Liver (tissue), 9 donors: ENCODE measurements around the gene PEAR1. TPM values are rescaled to one million over a fixed set of nuclear protein-coding genes. Genes with fewer than 3 reads are reported as not detected.

Source experiments
- DNase-seq: peaks from one replicate; pipeline ENCODE4 v3.0.0-alpha.2; 2017; ENCODE audit warnings: low spot score
- H3K27ac ChIP-seq, 2 donors: one replicate each; pipeline ENCODE4 v1.7.0; 2013; ENCODE audit warnings: inconsistent platforms in 2 of 2, low read length in 2 of 2, control low read depth in 1 of 2, low read depth in 1 of 2, mild to moderate bottlenecking in 1 of 2
- H3K27me3 ChIP-seq, 4 donors: one replicate each; pipeline versions ENCODE4 v1.6.1 to v1.7.0; 2013; ENCODE audit warnings: low read length in 3 of 4, inconsistent platforms in 1 of 4, mild to moderate bottlenecking in 1 of 4, moderate library complexity in 1 of 4; ENCODE audit not compliant: control insufficient read depth in 4 of 4, insufficient read depth in 4 of 4
- H3K36me3 ChIP-seq, 4 donors: one replicate each; pipeline versions ENCODE4 v1.6.1 to v1.7.0; 2013; ENCODE audit warnings: low read length in 3 of 4, mild to moderate bottlenecking in 3 of 4, low read depth in 1 of 4, moderate library complexity in 1 of 4; ENCODE audit not compliant: control insufficient read depth in 4 of 4, insufficient read depth in 3 of 4
- H3K4me1 ChIP-seq, 4 donors: one replicate each; pipeline versions ENCODE4 v1.6.1 to v1.7.0; 2013; ENCODE audit warnings: low read length in 3 of 4, mild to moderate bottlenecking in 3 of 4, moderate library complexity in 1 of 4; ENCODE audit not compliant: control insufficient read depth in 4 of 4, insufficient read depth in 4 of 4
- H3K4me3 ChIP-seq, 3 donors: one replicate each; pipeline versions ENCODE4 v1.6.1 to v1.7.0; 2013; ENCODE audit warnings: low read length in 3 of 3, control low read depth in 1 of 3, low read depth in 1 of 3, mild to moderate bottlenecking in 1 of 3
- H3K9ac ChIP-seq, 2 donors: one replicate each; pipeline ENCODE4 v1.7.0; 2013; ENCODE audit warnings: low read length in 2 of 2, mild to moderate bottlenecking in 2 of 2, moderate library complexity in 2 of 2, control low read depth in 1 of 2, low read depth in 1 of 2
- H3K9me3 ChIP-seq, 4 donors: one replicate each; pipeline versions ENCODE4 v1.6.1 to v1.7.0; 2013; ENCODE audit warnings: low read length in 3 of 4; ENCODE audit not compliant: control insufficient read depth in 4 of 4
- EGR1 ChIP-seq, 2 donors: IDR thresholded peaks; 2 replicates each; pipeline ENCODE4 v1.6.1; 2016 to 2018; ENCODE audit warnings: antibody characterized with exemption in 2 of 2, low read depth in 2 of 2
- FOXA1 ChIP-seq: IDR thresholded peaks from 2 replicates; pipeline ENCODE4 v1.6.1; 2016; ENCODE audit warnings: antibody characterized with exemption
- FOXA2 ChIP-seq: IDR thresholded peaks from 2 replicates; pipeline ENCODE4 v1.6.1; 2016; ENCODE audit warnings: antibody characterized with exemption
- GABPA ChIP-seq, 2 donors: IDR thresholded peaks in 1 of 2; conservative IDR thresholded peaks in 1 of 2; 2 replicates each; pipeline ENCODE4 v1.6.1; 2016; ENCODE audit warnings: antibody characterized with exemption in 2 of 2, mild to moderate bottlenecking in 1 of 2, moderate library complexity in 1 of 2
- HNF4A ChIP-seq, 2 donors: conservative IDR thresholded peaks; 2 replicates each; pipeline ENCODE4 v1.6.1; 2016; ENCODE audit warnings: antibody characterized with exemption in 2 of 2, mild to moderate bottlenecking in 2 of 2
- HNF4G ChIP-seq: IDR thresholded peaks from 2 replicates; pipeline ENCODE4 v1.6.1; 2016; ENCODE audit warnings: antibody characterized with exemption
- JUND ChIP-seq, 2 donors: IDR thresholded peaks; 2 replicates each; pipeline ENCODE4 v1.6.1; 2016; ENCODE audit warnings: antibody characterized with exemption in 2 of 2
- MAX ChIP-seq: IDR thresholded peaks from 2 replicates; pipeline ENCODE4 v1.6.1; 2016; ENCODE audit warnings: antibody characterized with exemption
- NR2F2 ChIP-seq: IDR thresholded peaks from 2 replicates; pipeline ENCODE4 v1.6.1; 2016; ENCODE audit warnings: antibody characterized with exemption
- RAD21 ChIP-seq, 2 donors: IDR thresholded peaks; 2 replicates each; pipeline ENCODE4 v1.6.1; 2016; ENCODE audit warnings: antibody characterized with exemption in 2 of 2, mild to moderate bottlenecking in 2 of 2
- RXRA ChIP-seq, 2 donors: IDR thresholded peaks; 2 replicates each; pipeline ENCODE4 v1.6.1; 2017 to 2018; ENCODE audit warnings: antibody characterized with exemption in 2 of 2, mild to moderate bottlenecking in 1 of 2
- SP1 ChIP-seq: IDR thresholded peaks from 2 replicates; pipeline ENCODE4 v1.6.1; 2018; ENCODE audit warnings: antibody characterized with exemption, mild to moderate bottlenecking
- TAF1 ChIP-seq: conservative IDR thresholded peaks from 2 replicates; pipeline ENCODE4 v1.6.1; 2016; ENCODE audit warnings: antibody characterized with exemption, mild to moderate bottlenecking
- YY1 ChIP-seq: IDR thresholded peaks from 2 replicates; pipeline ENCODE4 v1.6.1; 2016; ENCODE audit warnings: antibody characterized with exemption, mild to moderate bottlenecking
- WGBS: extraction: QIAGEN DNeasy Blood & Tissue Kit; methylation state at CpG from one replicate; pipeline ENCODE4 v1.1.7; 2013; 5-methylcytosine and 5-hydroxymethylcytosine counted together
- polyA plus RNA-seq, 2 donors: library from polyadenylated mRNA; stranded (reverse) in 1 of 2; unstranded in 1 of 2; fragments of 200-250 nt in 1 of 2; fragments of >200 nt in 1 of 2; fragmentation: Nextera tagmentation in 1 of 2; extraction: Ambion mirVana in 1 of 2; gene quantifications; one replicate each; pipeline versions ENCODE4 v1.2.1 to v1.2.3, GENCODE V29; 2013 to 2015
- total RNA-seq, 2 donors: library from RNA; depleted of rRNA; stranded (reverse); fragments of >200 nt; gene quantifications; one replicate each; pipeline ENCODE4 v1.2.3, GENCODE V29; 2014
- TF ChIP-seq, protein P1 (sequence below): IDR thresholded peaks from 2 replicates; pipeline ENCODE4 v1.6.1; 2016; ENCODE audit warnings: antibody characterized with exemption, mild to moderate bottlenecking
- TF ChIP-seq, protein P2 (sequence below): IDR thresholded peaks from 2 replicates; pipeline ENCODE4 v1.6.1; 2016; ENCODE audit warnings: antibody characterized with exemption
- TF ChIP-seq, protein P3 (sequence below): IDR thresholded peaks from 2 replicates; pipeline ENCODE4 v1.6.1; 2016; ENCODE audit warnings: antibody characterized with exemption
- TF ChIP-seq, protein P4 (sequence below): fragments of 150-350 bp; IDR thresholded peaks from 2 replicates; pipeline ENCODE4 v1.5.1; 2017; ENCODE audit warnings: improper control_type of control experiment, low read depth, low read length; ENCODE audit not compliant: missing input control
- donor health status: healthy.
- donor health status: healthy.
- donor health status: healthy.
- donor health status: healthy.
- donor health status: healthy.

The PEAR1 gene
- total and polyA plus RNA-seq, 4 donors, result 2.1 to 4.4 (median 3.1) TPM

- Histone ChIP-seq H3K27me3 (peaks cover 0 to 2% (median 0%) of the 10 kb centered on the region in 4 donors), H3K27ac (no peak overlapping the region), H3K36me3 (no peaks in the 10 kb centered on the region), H3K4me3 (no peak overlapping the region), H3K9me3 (no peaks in the 10 kb centered on the region), H3K4me1 (peaks cover 0 to 28% (median 3%) of the 10 kb centered on the region in 4 donors), H3K9ac (no peak overlapping the region)
- DNase-seq, result no peak
- TF ChIP-seq FOXA2 (no peak), YY1 (no peak), EGR1 (IDR thresholded peaks at IDR 0.05; ENCODE audit: low read depth in 2 of 2) (no peak), HNF4A (conservative IDR thresholded peaks at IDR 0.05) (no peak), GABPA (IDR thresholded peaks at IDR 0.05 in 1 of 2, conservative IDR thresholded peaks at IDR 0.05 in 1 of 2) (no peak), MAX (no peak), JUND (IDR thresholded peaks at IDR 0.05) (no peak), RXRA (IDR thresholded peaks at IDR 0.05) (no peak), NR2F2 (no peak), FOXA1 (no peak), HNF4G (no peak), TAF1 (no peak), SP1 (no peak), RAD21 (IDR thresholded peaks at IDR 0.05) (no peak)
- TF ChIP-seq, protein P1, sequence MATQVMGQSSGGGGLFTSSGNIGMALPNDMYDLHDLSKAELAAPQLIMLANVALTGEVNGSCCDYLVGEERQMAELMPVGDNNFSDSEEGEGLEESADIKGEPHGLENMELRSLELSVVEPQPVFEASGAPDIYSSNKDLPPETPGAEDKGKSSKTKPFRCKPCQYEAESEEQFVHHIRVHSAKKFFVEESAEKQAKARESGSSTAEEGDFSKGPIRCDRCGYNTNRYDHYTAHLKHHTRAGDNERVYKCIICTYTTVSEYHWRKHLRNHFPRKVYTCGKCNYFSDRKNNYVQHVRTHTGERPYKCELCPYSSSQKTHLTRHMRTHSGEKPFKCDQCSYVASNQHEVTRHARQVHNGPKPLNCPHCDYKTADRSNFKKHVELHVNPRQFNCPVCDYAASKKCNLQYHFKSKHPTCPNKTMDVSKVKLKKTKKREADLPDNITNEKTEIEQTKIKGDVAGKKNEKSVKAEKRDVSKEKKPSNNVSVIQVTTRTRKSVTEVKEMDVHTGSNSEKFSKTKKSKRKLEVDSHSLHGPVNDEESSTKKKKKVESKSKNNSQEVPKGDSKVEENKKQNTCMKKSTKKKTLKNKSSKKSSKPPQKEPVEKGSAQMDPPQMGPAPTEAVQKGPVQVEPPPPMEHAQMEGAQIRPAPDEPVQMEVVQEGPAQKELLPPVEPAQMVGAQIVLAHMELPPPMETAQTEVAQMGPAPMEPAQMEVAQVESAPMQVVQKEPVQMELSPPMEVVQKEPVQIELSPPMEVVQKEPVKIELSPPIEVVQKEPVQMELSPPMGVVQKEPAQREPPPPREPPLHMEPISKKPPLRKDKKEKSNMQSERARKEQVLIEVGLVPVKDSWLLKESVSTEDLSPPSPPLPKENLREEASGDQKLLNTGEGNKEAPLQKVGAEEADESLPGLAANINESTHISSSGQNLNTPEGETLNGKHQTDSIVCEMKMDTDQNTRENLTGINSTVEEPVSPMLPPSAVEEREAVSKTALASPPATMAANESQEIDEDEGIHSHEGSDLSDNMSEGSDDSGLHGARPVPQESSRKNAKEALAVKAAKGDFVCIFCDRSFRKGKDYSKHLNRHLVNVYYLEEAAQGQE, result no peak
- TF ChIP-seq, protein P2, sequence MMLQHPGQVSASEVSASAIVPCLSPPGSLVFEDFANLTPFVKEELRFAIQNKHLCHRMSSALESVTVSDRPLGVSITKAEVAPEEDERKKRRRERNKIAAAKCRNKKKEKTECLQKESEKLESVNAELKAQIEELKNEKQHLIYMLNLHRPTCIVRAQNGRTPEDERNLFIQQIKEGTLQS, result no peak
- TF ChIP-seq, protein P3, sequence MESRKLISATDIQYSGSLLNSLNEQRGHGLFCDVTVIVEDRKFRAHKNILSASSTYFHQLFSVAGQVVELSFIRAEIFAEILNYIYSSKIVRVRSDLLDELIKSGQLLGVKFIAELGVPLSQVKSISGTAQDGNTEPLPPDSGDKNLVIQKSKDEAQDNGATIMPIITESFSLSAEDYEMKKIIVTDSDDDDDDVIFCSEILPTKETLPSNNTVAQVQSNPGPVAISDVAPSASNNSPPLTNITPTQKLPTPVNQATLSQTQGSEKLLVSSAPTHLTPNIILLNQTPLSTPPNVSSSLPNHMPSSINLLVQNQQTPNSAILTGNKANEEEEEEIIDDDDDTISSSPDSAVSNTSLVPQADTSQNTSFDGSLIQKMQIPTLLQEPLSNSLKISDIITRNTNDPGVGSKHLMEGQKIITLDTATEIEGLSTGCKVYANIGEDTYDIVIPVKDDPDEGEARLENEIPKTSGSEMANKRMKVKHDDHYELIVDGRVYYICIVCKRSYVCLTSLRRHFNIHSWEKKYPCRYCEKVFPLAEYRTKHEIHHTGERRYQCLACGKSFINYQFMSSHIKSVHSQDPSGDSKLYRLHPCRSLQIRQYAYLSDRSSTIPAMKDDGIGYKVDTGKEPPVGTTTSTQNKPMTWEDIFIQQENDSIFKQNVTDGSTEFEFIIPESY, result no peak
- TF ChIP-seq, protein P4, sequence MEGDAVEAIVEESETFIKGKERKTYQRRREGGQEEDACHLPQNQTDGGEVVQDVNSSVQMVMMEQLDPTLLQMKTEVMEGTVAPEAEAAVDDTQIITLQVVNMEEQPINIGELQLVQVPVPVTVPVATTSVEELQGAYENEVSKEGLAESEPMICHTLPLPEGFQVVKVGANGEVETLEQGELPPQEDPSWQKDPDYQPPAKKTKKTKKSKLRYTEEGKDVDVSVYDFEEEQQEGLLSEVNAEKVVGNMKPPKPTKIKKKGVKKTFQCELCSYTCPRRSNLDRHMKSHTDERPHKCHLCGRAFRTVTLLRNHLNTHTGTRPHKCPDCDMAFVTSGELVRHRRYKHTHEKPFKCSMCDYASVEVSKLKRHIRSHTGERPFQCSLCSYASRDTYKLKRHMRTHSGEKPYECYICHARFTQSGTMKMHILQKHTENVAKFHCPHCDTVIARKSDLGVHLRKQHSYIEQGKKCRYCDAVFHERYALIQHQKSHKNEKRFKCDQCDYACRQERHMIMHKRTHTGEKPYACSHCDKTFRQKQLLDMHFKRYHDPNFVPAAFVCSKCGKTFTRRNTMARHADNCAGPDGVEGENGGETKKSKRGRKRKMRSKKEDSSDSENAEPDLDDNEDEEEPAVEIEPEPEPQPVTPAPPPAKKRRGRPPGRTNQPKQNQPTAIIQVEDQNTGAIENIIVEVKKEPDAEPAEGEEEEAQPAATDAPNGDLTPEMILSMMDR, result no peak
- 63% methylated on average over 6 of the region's 6 CpGs for WGBS
Measured at GRCh38 chr1:156900896-156901589, 7.5 kb downstream of the PEAR1 start.
